Measurements from ENCODE around the gene ARHGEF12. TPM values are rescaled to one million over a fixed set of nuclear protein-coding genes. Genes with fewer than 3 reads are reported as not detected.

The ARHGEF12 gene
- polyA plus RNA-seq, 2 of the 4 experiments (the other 2 are of a cell fraction), result 16.7 to 27.2 TPM

- ChIA-PET CTCF (interaction anchor here (0.6 kb wide), 1 partner anchor 824 kb away, joined by 3 read pairs; no protein-coding TSS in a partner anchor), POLR2A (no interaction called here)
- FAIRE-seq (no peak), ATAC-seq (no peak), DNase-seq (ENCODE audit: low read depth in 1 of 2, low spot score in 1 of 2) (no peak)
- H3K27ac ChIP-seq, result no peak overlapping the region
- no peak overlapping the region for H3K4me3 ChIP-seq
- WGBS (ENCODE audit: missing lambda C conversion rate), result 4% methylated on average over 2 of the region's 2 CpGs
- peaks cover 30% of the 10 kb centered on the region for H3K4me1 ChIP-seq
- TF ChIP-seq, protein P1, sequence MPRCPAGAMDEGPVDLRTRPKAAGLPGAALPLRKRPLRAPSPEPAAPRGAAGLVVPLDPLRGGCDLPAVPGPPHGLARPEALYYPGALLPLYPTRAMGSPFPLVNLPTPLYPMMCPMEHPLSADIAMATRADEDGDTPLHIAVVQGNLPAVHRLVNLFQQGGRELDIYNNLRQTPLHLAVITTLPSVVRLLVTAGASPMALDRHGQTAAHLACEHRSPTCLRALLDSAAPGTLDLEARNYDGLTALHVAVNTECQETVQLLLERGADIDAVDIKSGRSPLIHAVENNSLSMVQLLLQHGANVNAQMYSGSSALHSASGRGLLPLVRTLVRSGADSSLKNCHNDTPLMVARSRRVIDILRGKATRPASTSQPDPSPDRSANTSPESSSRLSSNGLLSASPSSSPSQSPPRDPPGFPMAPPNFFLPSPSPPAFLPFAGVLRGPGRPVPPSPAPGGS (IDR thresholded peaks at IDR 0.05), result no peak
- TF ChIP-seq JUN (IDR thresholded peaks at IDR 0.05) (no peak), FOSL2 (IDR thresholded peaks at IDR 0.05) (no peak), FOSL2 (CRISPR knock-in tag; IDR thresholded peaks at IDR 0.05) (peak; percentile 59), CHD2 (IDR thresholded peaks at IDR 0.05; ENCODE audit: low read length, partially characterized antibody) (no peak), MYC (IDR thresholded peaks at IDR 0.05; ENCODE audit: borderline replicate concordance, low read length) (no peak)
- H3K4me2 ChIP-seq, result peak overlapping the region; percentile 85
- no peaks in the 10 kb centered on the region for H3K9me3 ChIP-seq
Observed at GRCh38 chr11:120340529-120340928, 4.3 kb downstream of the ARHGEF12 start.

- FAIRE-seq (no peak), ATAC-seq (no peak), DNase-seq (ENCODE audit: low read depth in 1 of 2, low spot score in 1 of 2) (no peak)
- ChIA-PET POLR2A (no interaction called here), CTCF (no interaction called here)
- H3K4me1 ChIP-seq, result peaks cover 36% of the 10 kb centered on the region
- H3K4me2 ChIP-seq, result no peak overlapping the region
- H3K27ac ChIP-seq, result no peak overlapping the region
- no peak for TF ChIP-seq MAFK (IDR thresholded peaks at IDR 0.05; ENCODE audit: partially characterized antibody)
- TF ChIP-seq ELK1 (IDR thresholded peaks at IDR 0.05; ENCODE audit: low read depth, low read length), result no peak
- no peak for TF ChIP-seq HMGXB4 (CRISPR knock-in tag; IDR thresholded peaks at IDR 0.05; ENCODE audit: borderline replicate concordance)
- TF ChIP-seq POLR2AphosphoS2 (conservative IDR thresholded peaks at IDR 0.05; ENCODE audit: low read length), result no peak
- no peak for TF ChIP-seq ESRRA (IDR thresholded peaks at IDR 0.05; ENCODE audit: borderline replicate concordance, low read length)
- TF ChIP-seq MAX (IDR thresholded peaks at IDR 0.05), result no peak
- no peak for TF ChIP-seq JUNB (IDR thresholded peaks at IDR 0.05)
- TF ChIP-seq CEBPB (IDR thresholded peaks at IDR 0.05), result no peak
- no peak for TF ChIP-seq POLR2A (IDR thresholded peaks at IDR 0.05; ENCODE audit: low read length)
- TF ChIP-seq CBX2 (IDR thresholded peaks at IDR 0.05; ENCODE audit: borderline replicate concordance, low read depth), result no peak
- TF ChIP-seq ATOH8 (CRISPR knock-in tag; IDR thresholded peaks at IDR 0.05; ENCODE audit: low read depth), result no peak
- TF ChIP-seq ZFP36 (IDR thresholded peaks at IDR 0.05; ENCODE audit: borderline replicate concordance, partially characterized antibody), result no peak
- no peak for TF ChIP-seq EHF (CRISPR knock-in tag; IDR thresholded peaks at IDR 0.05)
- no peak for TF ChIP-seq E2F6 (IDR thresholded peaks at IDR 0.05; ENCODE audit: borderline replicate concordance, low read depth)
- TF ChIP-seq HOXB5 (CRISPR knock-in tag; IDR thresholded peaks at IDR 0.05), result no peak
- TF ChIP-seq, protein P2, sequence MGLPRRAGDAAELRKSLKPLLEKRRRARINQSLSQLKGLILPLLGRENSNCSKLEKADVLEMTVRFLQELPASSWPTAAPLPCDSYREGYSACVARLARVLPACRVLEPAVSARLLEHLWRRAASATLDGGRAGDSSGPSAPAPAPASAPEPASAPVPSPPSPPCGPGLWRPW (IDR thresholded peaks at IDR 0.05), result no peak
- TF ChIP-seq PHF8 (IDR thresholded peaks at IDR 0.05; ENCODE audit: borderline replicate concordance, low read depth), result no peak
- TF ChIP-seq RFX5 (IDR thresholded peaks at IDR 0.05), result no peak
- 88% methylated on average over 3 of the region's 3 CpGs for WGBS (ENCODE audit: missing lambda C conversion rate)
- no peak overlapping the region for H3K4me3 ChIP-seq
- no peaks in the 10 kb centered on the region for H3K9me3 ChIP-seq
Observed at GRCh38 chr11:120342226-120342625, 6.0 kb downstream of the ARHGEF12 start.
